C4-2B (cell line): ENCODE measurements around the gene ZNRF3.

Experiments used
- H3K27ac ChIP-seq: fragments of 450-650 bp; 2 replicates; pipeline ENCODE4 v1.5.1; 2017
- CTCF ChIP-seq: fragments of 450-650 bp; conservative IDR thresholded peaks from 2 replicates; pipeline ENCODE4 v1.5.1; 2017; ENCODE audit warnings: mild to moderate bottlenecking
- ZFX ChIP-seq: fragments of 450-650 bp; IDR thresholded peaks from 2 replicates; pipeline ENCODE4 v1.6.1; 2017

ZNRF3 gene

GRCh38 chr22:28893810-28894209 is 10.4 kb downstream of the ZNRF3 start:
- H3K27ac ChIP-seq, result no peak overlapping the region
- TF ChIP-seq ZFX (no peak), CTCF (no peak)

DNA sequence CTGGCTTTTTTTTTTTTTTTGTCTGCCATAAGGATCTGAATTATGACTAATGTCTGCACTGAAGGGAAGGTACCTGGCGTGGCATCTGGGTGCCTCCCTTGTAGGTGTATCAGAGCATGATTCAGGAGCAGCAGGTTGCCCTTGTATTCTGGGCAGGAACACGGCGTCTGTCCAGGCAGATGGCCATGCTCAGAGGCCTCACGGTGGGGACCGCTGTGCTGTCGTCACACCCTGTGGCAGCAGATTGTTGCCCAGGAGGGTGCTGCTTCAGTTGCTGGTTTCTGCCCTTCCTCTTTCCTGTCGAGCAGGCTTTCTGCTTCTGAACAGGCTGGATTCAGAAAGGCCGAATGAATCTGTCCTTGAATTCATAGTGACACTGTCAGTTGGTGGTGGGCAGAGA is 11.0 kb downstream of the ZNRF3 start:
- TF ChIP-seq CTCF, result no peak
- TF ChIP-seq ZFX, result no peak
- H3K27ac ChIP-seq, result no peak overlapping the region

GRCh38 chr22:28894807-28895206 is 11.4 kb downstream of the ZNRF3 start:
- no peak overlapping the region for H3K27ac ChIP-seq
- TF ChIP-seq ZFX (no peak), CTCF (no peak)

- no peak for TF ChIP-seq ZFX
- TF ChIP-seq CTCF, result no peak
- no peak overlapping the region for H3K27ac ChIP-seq
These were observed 13.2 kb downstream of the ZNRF3 start for GRCh38 chr22:28896611-28897010.

GRCh38 chr22:28898233-28898629 is 14.9 kb downstream of the ZNRF3 start:
- no peak overlapping the region for H3K27ac ChIP-seq
- TF ChIP-seq ZFX, result no peak
- TF ChIP-seq CTCF, result no peak

DNA sequence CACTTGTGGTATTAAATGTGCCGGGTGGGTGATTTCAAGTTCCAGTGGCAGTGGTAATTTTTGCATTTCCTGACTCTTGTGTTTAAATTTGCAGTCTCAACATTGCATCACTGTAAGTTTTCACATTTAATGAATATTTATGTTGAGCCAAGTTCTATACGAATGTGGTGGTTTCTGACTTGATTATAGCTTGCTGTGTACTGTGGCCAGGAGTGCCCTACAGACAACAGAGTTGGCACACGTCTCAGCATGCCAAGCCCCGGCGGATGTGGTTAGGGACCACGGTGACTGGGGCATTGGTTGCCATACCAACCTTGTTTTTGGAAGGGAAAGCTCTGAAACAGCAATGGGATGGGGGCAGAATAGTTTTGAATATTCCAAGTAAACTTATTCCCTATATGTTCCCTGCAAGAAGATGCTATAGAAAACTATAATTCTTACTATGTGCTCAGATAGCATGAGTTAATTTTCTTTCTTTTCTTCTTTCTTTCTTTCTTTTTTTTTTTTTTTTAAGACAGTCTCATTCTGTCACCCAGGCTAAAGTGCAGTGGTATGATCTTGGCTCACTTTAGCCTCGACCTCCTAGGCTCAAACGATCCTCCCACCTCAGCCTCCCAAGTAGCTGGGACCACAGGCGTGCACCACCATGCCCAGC is 16.0 kb downstream of the ZNRF3 start:
- H3K27ac ChIP-seq, result no peak overlapping the region
- TF ChIP-seq ZFX (no peak), CTCF (no peak)

- H3K27ac ChIP-seq, result no peak overlapping the region
- TF ChIP-seq CTCF (no peak), ZFX (no peak)
These were observed 17.1 kb downstream of the ZNRF3 start for GRCh38 chr22:28900379-28900925.
